Dermis microvascular lymphatic vessel endothelial cell (primary cell): ENCODE data around the gene PROM1. TPM values are rescaled to one million over a fixed set of nuclear protein-coding genes. Genes with fewer than 3 reads are reported as not detected.

Experiments used
- DNase-seq, 2 donors: peaks; one replicate each; pipeline versions ENCODE4 v3.0.0 to v3.0.0-alpha.2; 2010; ENCODE audit warnings: low read depth in 2 of 2
- total RNA-seq: library from RNA; depleted of rRNA; stranded (reverse); fragments of >200 nt; gene quantifications from 2 replicates; pipeline ENCODE4 v1.2.1, GENCODE V29; 2014

The PROM1 gene
- total RNA-seq, 1 donor from 2014 or later = under 0.01 TPM

- DNase-seq = no peak
These were observed 95.6 kb downstream of the PROM1 start for GRCh38 chr4:15988222-15988621.

GRCh38 chr4:15986907-15987306 is 96.9 kb downstream of the PROM1 start:
- DNase-seq = no peak

- DNase-seq = no peak
These were observed 100.2 kb downstream of the PROM1 start for GRCh38 chr4:15983610-15984009.

- no peak for DNase-seq
These were observed 100.8 kb downstream of the PROM1 start for GRCh38 chr4:15982842-15983524.

- no peak for DNase-seq
These were observed 107.1 kb downstream of the PROM1 start for GRCh38 chr4:15976456-15977447.

- DNase-seq = no peak
These were observed 112.6 kb downstream of the PROM1 start for GRCh38 chr4:15971068-15971801.

- DNase-seq = no peak
These were observed 115.1 kb downstream of the PROM1 start for GRCh38 chr4:15968551-15969300.

- no peak for DNase-seq
These were observed 118.5 kb downstream of the PROM1 start for GRCh38 chr4:15965325-15965724.

- no peak for DNase-seq
These were observed 119.7 kb downstream of the PROM1 start for GRCh38 chr4:15964159-15964558.

- no peak for DNase-seq
These were observed 120.2 kb downstream of the PROM1 start for GRCh38 chr4:15963576-15963975.

- DNase-seq = peak; percentile 15 to 52
These were observed 120.8 kb downstream of the PROM1 start, which contains the start of gene FGFBP2 for GRCh38 chr4:15963001-15963451. Gene FGFBP2 (minus strand): TSS chr4:15963175. CDS start chr4:15963129, 46 bp downstream.

GRCh38 chr4:15961781-15962510 is 121.9 kb downstream of the PROM1 start:
- no peak for DNase-seq

GRCh38 chr4:15958562-15958961 is 125.3 kb downstream of the PROM1 start:
- DNase-seq = no peak

GRCh38 chr4:15956179-15956850 is 127.5 kb downstream of the PROM1 start:
- peak; percentile 68 to 77 for DNase-seq

GRCh38 chr4:15955670-15956069 is 128.2 kb downstream of the PROM1 start:
- DNase-seq = peak in 1 of 2 donors; percentile 15

GRCh38 chr4:15953625-15954024 is 130.2 kb downstream of the PROM1 start:
- DNase-seq = no peak

- DNase-seq = no peak
These were observed 132.0 kb downstream of the PROM1 start for GRCh38 chr4:15951781-15952180.

- no peak for DNase-seq
These were observed 135.0 kb downstream of the PROM1 start for GRCh38 chr4:15948826-15949225.

- no peak for DNase-seq
These were observed 136.1 kb downstream of the PROM1 start for GRCh38 chr4:15947684-15948083.

- DNase-seq = no peak
These were observed 138.3 kb downstream of the PROM1 start for GRCh38 chr4:15945516-15945915.
